CD14-positive monocyte (primary cell): ENCODE data around the gene FCRL5. TPM values are rescaled to one million over a fixed set of nuclear protein-coding genes. Genes with fewer than 3 reads are reported as not detected.

Experiments
- DNase-seq, 3 donors: peaks; one replicate each; pipeline ENCODE4 v3.0.0-alpha.2; 2011 to 2022
- H2AFZ ChIP-seq: 2 replicates; pipeline ENCODE4 v1.6.0; 2012; ENCODE audit warnings: mild to moderate bottlenecking, low read depth, low read length, inconsistent platforms; ENCODE audit not compliant: insufficient read depth, poor library complexity, severe bottlenecking
- H3K27ac ChIP-seq, 2 donors: 1 replicate in 1 of 2; 2 replicates in 1 of 2; pipeline ENCODE4 v1.5.1; 2012 to 2013; ENCODE audit warnings: low read length in 2 of 2, control low read depth in 1 of 2, inconsistent platforms in 1 of 2, low read depth in 1 of 2, mild to moderate bottlenecking in 1 of 2
- H3K27me3 ChIP-seq, 2 donors: one replicate each; pipeline versions ENCODE4 v1.6.0 to v1.6.1; 2011 to 2013; ENCODE audit warnings: low read length in 2 of 2; ENCODE audit not compliant: control insufficient read depth in 2 of 2, insufficient read depth in 2 of 2
- H3K36me3 ChIP-seq, 2 donors: replicated peaks in 1 of 2; 1 replicate in 1 of 2; 2 replicates in 1 of 2; pipeline versions ENCODE4 v1.5.1 to v1.6.1; 2012 to 2013; ENCODE audit warnings: low read length in 2 of 2, control low read depth in 1 of 2, inconsistent platforms in 1 of 2, mild to moderate bottlenecking in 1 of 2; ENCODE audit not compliant: insufficient read depth in 2 of 2, control insufficient read depth in 1 of 2
- H3K4me1 ChIP-seq, 2 donors: 1 replicate in 1 of 2; 2 replicates in 1 of 2; pipeline versions ENCODE4 v1.5.1 to v1.6.1; 2012 to 2013; ENCODE audit warnings: low read length in 2 of 2, control low read depth in 1 of 2, inconsistent platforms in 1 of 2, mild to moderate bottlenecking in 1 of 2, moderate library complexity in 1 of 2; ENCODE audit not compliant: insufficient read depth in 2 of 2, control insufficient read depth in 1 of 2
- H3K4me2 ChIP-seq: replicated peaks from 2 replicates; pipeline ENCODE3; 2012; ENCODE audit warnings: low read length, moderate library complexity, mild to moderate bottlenecking; ENCODE audit not compliant: poor library complexity, severe bottlenecking; ENCODE audit errors: extremely low read depth
- H3K4me3 ChIP-seq, 3 experiments: fragments of 200-600 bp in 1 of 3; sonication (generic) in 1 of 3; replicated peaks in 1 of 3; 1 replicate in 2 of 3; 2 replicates in 1 of 3; pipeline ENCODE4 v1.5.1; 2011 to 2013; ENCODE audit warnings: low read length in 3 of 3, mild to moderate bottlenecking in 3 of 3, control low read depth in 2 of 3, low read depth in 2 of 3, inconsistent platforms in 1 of 3, moderate library complexity in 1 of 3
- H3K79me2 ChIP-seq: 2 replicates; pipeline ENCODE4 v1.6.0; 2012; ENCODE audit warnings: mild to moderate bottlenecking, control low read depth, inconsistent platforms, low read length, moderate library complexity; ENCODE audit not compliant: insufficient read depth
- H3K9ac ChIP-seq: 2 replicates; pipeline ENCODE4 v1.6.0; 2017; ENCODE audit warnings: low read length, mild to moderate bottlenecking; ENCODE audit not compliant: insufficient read depth, poor library complexity, severe bottlenecking
- H3K9me3 ChIP-seq, 2 donors: replicated peaks in 1 of 2; 1 replicate in 1 of 2; 2 replicates in 1 of 2; pipeline versions ENCODE4 v1.5.1 to v1.6.1; 2012 to 2013; ENCODE audit warnings: low read length in 2 of 2, control low read depth in 1 of 2; ENCODE audit not compliant: control insufficient read depth in 1 of 2, insufficient read depth in 1 of 2
- H4K20me1 ChIP-seq: 2 replicates; pipeline ENCODE4 v1.6.0; 2012; ENCODE audit warnings: mild to moderate bottlenecking, low read length, control low read depth, moderate library complexity; ENCODE audit not compliant: insufficient read depth
- H3K27ac Mint-ChIP-seq, 7 donors: one replicate each; pipeline ENCODE4 v1.8.0; 2020; ENCODE audit warnings: mild to moderate bottlenecking in 7 of 7, mixed read lengths in 7 of 7, moderate library complexity in 6 of 7, inconsistent platforms in 2 of 7
- H3K27me3 Mint-ChIP-seq, 3 donors: one replicate each; pipeline ENCODE4 v1.8.0; 2021 to 2022; ENCODE audit warnings: low read depth in 3 of 3, mild to moderate bottlenecking in 3 of 3, mixed read lengths in 3 of 3, moderate library complexity in 3 of 3, inconsistent platforms in 1 of 3
- H3K36me3 Mint-ChIP-seq, 2 donors: one replicate each; pipeline ENCODE4 v1.8.0; 2020; ENCODE audit warnings: mixed read lengths in 2 of 2, inconsistent platforms in 1 of 2, mild to moderate bottlenecking in 1 of 2
- H3K4me1 Mint-ChIP-seq: one replicate; pipeline ENCODE4 v1.8.0; 2020; ENCODE audit warnings: mild to moderate bottlenecking, mixed read lengths
- H3K4me3 Mint-ChIP-seq, 2 donors: one replicate each; pipeline ENCODE4 v1.8.0; 2020; ENCODE audit warnings: mild to moderate bottlenecking in 2 of 2, mixed read lengths in 2 of 2, moderate library complexity in 1 of 2
- H3K9me3 Mint-ChIP-seq, 7 donors: one replicate each; pipeline ENCODE4 v1.8.0; 2020 to 2022; ENCODE audit warnings: mixed read lengths in 7 of 7, mild to moderate bottlenecking in 6 of 7, moderate library complexity in 6 of 7, inconsistent platforms in 2 of 7
- WGBS: methylation state at CpG from one replicate; pipeline ENCODE4 v1.1.5; 2013; ENCODE audit warnings: missing lambda C conversion rate; ENCODE audit not compliant: insufficient coverage; 5-methylcytosine and 5-hydroxymethylcytosine counted together
- intact Hi-C, 2 donors: fragments of 100-400 bp; cut with micrococcal nuclease; formaldehyde crosslinking; loops; one replicate each; pipeline versions ENCODE4 v1.15.0 to v1.15.1; 2023
- polyA plus RNA-seq, 3 donors: library from polyadenylated mRNA; depleted of rRNA in 1 of 3; unstranded in 2 of 3; stranded (reverse) in 1 of 3; fragments of 300-500 nt in 2 of 3; fragments of >200 nt in 1 of 3; fragmentation: Illumina TruSeq in 2 of 3; gene quantifications; 1 replicate in 2 of 3; 2 replicates in 1 of 3; pipeline ENCODE4 v1.2.3, GENCODE V29; 2012 to 2021
- TF ChIP-seq, protein P1 (sequence below): fragments of 200-600 bp; IDR thresholded peaks from one replicate; pipeline ENCODE4 v1.8.0; 2022; ENCODE audit warnings: antibody characterized with exemption, mild to moderate bottlenecking

Gene FCRL5
- polyA plus RNA-seq, 3 donors: 0.06 to 0.25 TPM; not detected in 1

DNA sequence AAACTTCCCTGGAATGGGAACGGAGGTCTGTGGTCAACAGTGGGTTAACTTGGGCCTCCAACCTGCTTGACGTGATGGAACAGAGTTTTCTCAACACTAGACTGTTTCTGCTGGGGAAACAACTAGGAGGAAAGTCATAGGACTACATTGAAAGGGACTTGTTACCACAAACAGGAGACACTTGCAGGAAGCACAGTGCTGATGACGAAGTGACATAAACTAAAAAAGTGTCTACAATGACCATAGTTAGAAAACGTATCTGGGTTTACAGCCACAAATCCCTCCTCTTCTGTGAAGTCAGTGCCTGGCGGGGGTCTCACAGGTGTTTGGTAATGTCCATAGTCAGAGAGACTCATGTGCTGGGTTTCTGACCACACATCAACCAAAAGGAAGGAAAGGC, 86.3 kb downstream of the FCRL5 start:
- Mint-ChIP-seq H3K4me1 (peaks cover 16% of the 10 kb centered on the region), H3K27ac (no peak overlapping the region), H3K9me3 (no peaks in the 10 kb centered on the region), H3K4me3 (no peak overlapping the region), H3K36me3 (no peaks in the 10 kb centered on the region), H3K27me3 (peaks cover 0 to 3% (median 0%) of the 10 kb centered on the region in 3 donors)
- TF ChIP-seq, protein P1, sequence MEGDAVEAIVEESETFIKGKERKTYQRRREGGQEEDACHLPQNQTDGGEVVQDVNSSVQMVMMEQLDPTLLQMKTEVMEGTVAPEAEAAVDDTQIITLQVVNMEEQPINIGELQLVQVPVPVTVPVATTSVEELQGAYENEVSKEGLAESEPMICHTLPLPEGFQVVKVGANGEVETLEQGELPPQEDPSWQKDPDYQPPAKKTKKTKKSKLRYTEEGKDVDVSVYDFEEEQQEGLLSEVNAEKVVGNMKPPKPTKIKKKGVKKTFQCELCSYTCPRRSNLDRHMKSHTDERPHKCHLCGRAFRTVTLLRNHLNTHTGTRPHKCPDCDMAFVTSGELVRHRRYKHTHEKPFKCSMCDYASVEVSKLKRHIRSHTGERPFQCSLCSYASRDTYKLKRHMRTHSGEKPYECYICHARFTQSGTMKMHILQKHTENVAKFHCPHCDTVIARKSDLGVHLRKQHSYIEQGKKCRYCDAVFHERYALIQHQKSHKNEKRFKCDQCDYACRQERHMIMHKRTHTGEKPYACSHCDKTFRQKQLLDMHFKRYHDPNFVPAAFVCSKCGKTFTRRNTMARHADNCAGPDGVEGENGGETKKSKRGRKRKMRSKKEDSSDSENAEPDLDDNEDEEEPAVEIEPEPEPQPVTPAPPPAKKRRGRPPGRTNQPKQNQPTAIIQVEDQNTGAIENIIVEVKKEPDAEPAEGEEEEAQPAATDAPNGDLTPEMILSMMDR: no peak
- H3K27ac ChIP-seq: no peak overlapping the region
- H3K79me2 ChIP-seq: no peaks in the 10 kb centered on the region
- no peaks in the 10 kb centered on the region for H3K36me3 ChIP-seq
- DNase-seq: no peak
- no peaks in the 10 kb centered on the region for H4K20me1 ChIP-seq
- 37% methylated on average over 2 of the region's 5 CpGs for WGBS
- no peak overlapping the region for H2AFZ ChIP-seq
- intact Hi-C loops: no loop called here
- H3K4me2 ChIP-seq: no peak overlapping the region
- no peak overlapping the region for H3K9ac ChIP-seq
- no peaks in the 10 kb centered on the region for H3K27me3 ChIP-seq
- H3K4me1 ChIP-seq: peaks cover 13 to 15% of the 10 kb centered on the region in 2 donors
- no peaks in the 10 kb centered on the region for H3K9me3 ChIP-seq
- no peak overlapping the region for H3K4me3 ChIP-seq

Other genes starting within 250 kb of the FCRL5 start
- gene FCRL4, start 45.6 kb upstream of the FCRL5 start, polyA plus RNA-seq: not detected
- gene FCRL3, start 148.3 kb upstream of the FCRL5 start, polyA plus RNA-seq: under 1 TPM; 0.09 to 0.42 (median 0.32) TPM
- gene FCRL2, start 224.6 kb upstream of the FCRL5 start, polyA plus RNA-seq: under 1 TPM in 1 of 3 donors, not detected in 2; 0.65 TPM